ENCODE results near the gene GTPBP3. TPM values are rescaled to one million over a fixed set of nuclear protein-coding genes. Genes with fewer than 3 reads are reported as not detected.
A peak's percentile ranks its signal among the peaks of the same experiment; 100 is the strongest.

The GTPBP3 gene
- polyA plus RNA-seq, 3 donors, result 1.0 to 22.0 (median 1.7) TPM

GRCh38 chr19:17312189-17313113, 24.9 kb upstream of the GTPBP3 start:
- TF ChIP-seq CTCF (IDR thresholded peaks at IDR 0.05), result no peak
- DNase-seq, result no peak
- Histone ChIP-seq H3K27me3 (ENCODE audit: control insufficient read depth in 2 of 2, insufficient read depth in 2 of 2, low read length in 2 of 2) (no peaks in the 10 kb centered on the region), H3K9me3 (replicated peaks in 1 of 2; ENCODE audit: control insufficient read depth in 1 of 2, insufficient read depth in 1 of 2, low read length in 2 of 2) (no peaks in the 10 kb centered on the region), H2AFZ (ENCODE audit: insufficient read depth, low read depth, low read length, poor library complexity, severe bottlenecking) (no peak overlapping the region), H4K20me1 (ENCODE audit: insufficient read depth, low read length) (peaks cover 48% of the 10 kb centered on the region), H3K4me1 (ENCODE audit: control insufficient read depth in 1 of 2, insufficient read depth in 2 of 2, low read length in 2 of 2) (peaks cover 14 to 25% of the 10 kb centered on the region in 2 donors), H3K27ac (ENCODE audit: low read depth in 1 of 2, low read length in 2 of 2) (no peak overlapping the region), H3K79me2 (ENCODE audit: insufficient read depth, low read length) (peaks cover 49% of the 10 kb centered on the region), H3K9ac (ENCODE audit: insufficient read depth, low read length, poor library complexity, severe bottlenecking) (no peak overlapping the region), H3K4me2 (replicated peaks; ENCODE audit: extremely low read depth, low read length, poor library complexity, severe bottlenecking) (no peak overlapping the region), H3K36me3 (replicated peaks in 1 of 2; ENCODE audit: control insufficient read depth in 1 of 2, insufficient read depth in 2 of 2, low read length in 2 of 2) (peaks cover 24 to 43% of the 10 kb centered on the region in 2 donors), H3K4me3 (replicated peaks in 1 of 3; ENCODE audit: low read depth in 2 of 3, low read length in 3 of 3) (no peak overlapping the region)
- Mint-ChIP-seq H3K27ac (no peak overlapping the region), H3K27me3 (ENCODE audit: low read depth in 3 of 3) (peaks cover 0 to 3% (median 1%) of the 10 kb centered on the region in 3 donors), H3K4me3 (no peak overlapping the region), H3K9me3 (no peaks in the 10 kb centered on the region), H3K36me3 (peaks cover 29 to 50% of the 10 kb centered on the region in 2 donors), H3K4me1 (peaks cover 28% of the 10 kb centered on the region)
- WGBS (ENCODE audit: insufficient coverage), result 96% methylated on average over 17 of the region's 20 CpGs
- intact Hi-C loops (cut with micrococcal nuclease), result no loop called here

- intact Hi-C loops (cut with micrococcal nuclease), result no loop called here
- no peak for TF ChIP-seq CTCF (IDR thresholded peaks at IDR 0.05)
- Mint-ChIP-seq H3K9me3 (no peaks in the 10 kb centered on the region), H3K36me3 (peaks cover 29 to 63% of the 10 kb centered on the region in 2 donors), H3K27ac (peak overlapping the region in 2 of 7 donors; percentile 48 to 72), H3K4me1 (peaks cover 29% of the 10 kb centered on the region), H3K4me3 (no peak overlapping the region), H3K27me3 (ENCODE audit: low read depth in 3 of 3) (peaks cover 0 to 1% (median 0%) of the 10 kb centered on the region in 3 donors)
- Histone ChIP-seq H3K4me1 (ENCODE audit: control insufficient read depth in 1 of 2, insufficient read depth in 2 of 2, low read length in 2 of 2) (peaks cover 15 to 26% of the 10 kb centered on the region in 2 donors), H3K9ac (ENCODE audit: insufficient read depth, low read length, poor library complexity, severe bottlenecking) (no peak overlapping the region), H4K20me1 (ENCODE audit: insufficient read depth, low read length) (peaks cover 48% of the 10 kb centered on the region), H3K4me3 (replicated peaks in 1 of 3; ENCODE audit: low read depth in 2 of 3, low read length in 3 of 3) (no peak overlapping the region), H3K27me3 (ENCODE audit: control insufficient read depth in 2 of 2, insufficient read depth in 2 of 2, low read length in 2 of 2) (no peaks in the 10 kb centered on the region), H3K36me3 (replicated peaks in 1 of 2; ENCODE audit: control insufficient read depth in 1 of 2, insufficient read depth in 2 of 2, low read length in 2 of 2) (peaks cover 29 to 48% of the 10 kb centered on the region in 2 donors), H3K79me2 (ENCODE audit: insufficient read depth, low read length) (peaks cover 46% of the 10 kb centered on the region), H3K27ac (ENCODE audit: low read depth in 1 of 2, low read length in 2 of 2) (no peak overlapping the region), H3K9me3 (replicated peaks in 1 of 2; ENCODE audit: control insufficient read depth in 1 of 2, insufficient read depth in 1 of 2, low read length in 2 of 2) (no peaks in the 10 kb centered on the region), H2AFZ (ENCODE audit: insufficient read depth, low read depth, low read length, poor library complexity, severe bottlenecking) (no peak overlapping the region), H3K4me2 (replicated peaks; ENCODE audit: extremely low read depth, low read length, poor library complexity, severe bottlenecking) (no peak overlapping the region)
- no peak for DNase-seq
- WGBS (ENCODE audit: insufficient coverage), result 99% methylated on average over 17 of the region's 19 CpGs
These were observed 23.3 kb upstream of the GTPBP3 start for GRCh38 chr19:17314007-17314593.

All from CD14-positive monocyte (primary cell).